Tibial artery (tissue), 4 donors: ENCODE results near the gene TECRL.

ENCODE experiments used
- DNase-seq, 2 donors: peaks; one replicate each; pipeline ENCODE4 v3.0.0-alpha.2; 2019
- H3K27ac ChIP-seq, 2 donors: fragments of 200-600 bp; sonication (generic) in 1 of 2; 1 replicate in 1 of 2; 2 replicates in 1 of 2; pipeline ENCODE4 v1.5.1; 2018 to 2019; ENCODE audit warnings: mild to moderate bottlenecking in 1 of 2
- H3K27me3 ChIP-seq, 2 donors: fragments of 200-600 bp; sonication (generic) in 1 of 2; one replicate each; pipeline versions ENCODE4 v1.5.1 to v1.6.0; 2016 to 2019
- H3K36me3 ChIP-seq, 3 donors: fragments of 200-600 bp; sonication (generic) in 2 of 3; one replicate each; pipeline ENCODE4 v1.5.1; 2016 to 2019; ENCODE audit warnings: mild to moderate bottlenecking in 2 of 3
- H3K4me1 ChIP-seq, 4 donors: fragments of 200-600 bp; sonication (generic) in 2 of 4; 1 replicate in 3 of 4; 2 replicates in 1 of 4; pipeline ENCODE4 v1.5.1; 2016 to 2019
- H3K4me3 ChIP-seq, 2 donors: fragments of 200-600 bp; sonication (generic) in 1 of 2; 1 replicate in 1 of 2; 2 replicates in 1 of 2; pipeline ENCODE4 v1.5.1; 2018 to 2019; ENCODE audit warnings: mild to moderate bottlenecking in 2 of 2
- H3K9me3 ChIP-seq, 3 donors: fragments of 200-600 bp; sonication (generic) in 1 of 3; one replicate each; pipeline ENCODE4 v1.5.1; 2016 to 2019
- CTCF ChIP-seq, 2 experiments: fragments of 200-600 bp in 1 of 2; fragments of 450-650 bp in 1 of 2; IDR thresholded peaks; one replicate each; pipeline ENCODE4 v1.5.1; 2017 to 2019; ENCODE audit warnings: antibody characterized with exemption in 2 of 2, mild to moderate bottlenecking in 1 of 2, moderate library complexity in 1 of 2
- intact Hi-C: fragments of 100-400 bp; cut with DNase I; formaldehyde crosslinking; loops from one replicate; pipeline ENCODE4 v1.15.0; 2023; ENCODE audit warnings: low total_unique reads

Gene TECRL

GRCh38 chr4:64384237-64385203 lies 24.7 kb downstream of the TECRL start:
- no peaks in the 10 kb centered on the region for H3K4me1 ChIP-seq
- DNase-seq, result no peak
- no peak overlapping the region for H3K4me3 ChIP-seq
- no peaks in the 10 kb centered on the region for H3K36me3 ChIP-seq
- TF ChIP-seq CTCF (IDR thresholded peaks at IDR 0.05), result no peak
- H3K27me3 ChIP-seq, result no peaks in the 10 kb centered on the region
- intact Hi-C loops, result no loop called here
- H3K27ac ChIP-seq, result no peak overlapping the region
- H3K9me3 ChIP-seq, result no peaks in the 10 kb centered on the region

GRCh38 chr4:64368741-64369140 lies 40.5 kb downstream of the TECRL start:
- intact Hi-C loops, result no loop called here
- Histone ChIP-seq H3K9me3 (no peaks in the 10 kb centered on the region), H3K27ac (no peak overlapping the region), H3K27me3 (no peaks in the 10 kb centered on the region), H3K4me1 (no peaks in the 10 kb centered on the region), H3K4me3 (no peak overlapping the region), H3K36me3 (no peaks in the 10 kb centered on the region)
- TF ChIP-seq CTCF (IDR thresholded peaks at IDR 0.05), result no peak
- DNase-seq, result no peak

- intact Hi-C loops, result no loop called here
Observed at GRCh38 chr4:64361399-64361740, 47.9 kb downstream of the TECRL start.

GRCh38 chr4:64360664-64361398 lies 48.4 kb downstream of the TECRL start:
- no peaks in the 10 kb centered on the region for H3K4me1 ChIP-seq
- intact Hi-C loops, result no loop called here
- H3K9me3 ChIP-seq, result no peaks in the 10 kb centered on the region
- TF ChIP-seq CTCF (IDR thresholded peaks at IDR 0.05), result no peak
- no peaks in the 10 kb centered on the region for H3K36me3 ChIP-seq
- no peaks in the 10 kb centered on the region for H3K27me3 ChIP-seq
- no peak overlapping the region for H3K4me3 ChIP-seq
- DNase-seq, result no peak
- no peak overlapping the region for H3K27ac ChIP-seq

More at GRCh38 chr4:64361399-64361740, 47.9 kb downstream of the TECRL start:
- Histone ChIP-seq H3K27ac (no peak overlapping the region), H3K36me3 (no peaks in the 10 kb centered on the region), H3K9me3 (no peaks in the 10 kb centered on the region), H3K4me3 (no peak overlapping the region), H3K4me1 (no peaks in the 10 kb centered on the region), H3K27me3 (no peaks in the 10 kb centered on the region)
- DNase-seq, result no peak
- no peak for TF ChIP-seq CTCF (IDR thresholded peaks at IDR 0.05)

- Histone ChIP-seq H3K27me3 (no peaks in the 10 kb centered on the region), H3K4me1 (no peaks in the 10 kb centered on the region), H3K9me3 (no peaks in the 10 kb centered on the region), H3K4me3 (no peak overlapping the region), H3K27ac (no peak overlapping the region), H3K36me3 (no peaks in the 10 kb centered on the region)
- no peak for TF ChIP-seq CTCF (IDR thresholded peaks at IDR 0.05)
- no peak for DNase-seq
- intact Hi-C loops, result no loop called here
Observed at GRCh38 chr4:64359489-64359888, 49.8 kb downstream of the TECRL start.
